ENCODE measurements around the gene GNAS.

Gene GNAS

DNA sequence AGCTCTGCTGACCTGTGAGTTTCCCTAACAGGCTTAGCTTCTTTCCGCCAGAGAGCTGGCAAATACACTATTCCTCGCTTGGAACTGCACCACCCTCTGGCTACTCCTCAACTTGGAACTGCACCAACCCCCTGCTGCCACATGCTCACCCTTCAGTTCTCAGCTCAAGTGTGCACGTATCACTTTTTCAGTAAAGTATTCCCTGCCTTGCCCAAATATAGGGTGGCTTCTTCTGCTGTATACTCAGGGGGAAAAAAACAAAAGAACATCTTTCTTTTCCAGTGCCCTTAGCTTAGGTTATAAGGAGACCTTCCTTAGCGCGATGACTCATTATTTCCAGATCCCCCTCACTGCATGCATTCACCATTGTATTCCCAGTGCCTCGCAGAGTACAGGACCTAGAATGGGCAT, 23.0 kb upstream of the GNAS start:
- peaks cover 23% of the 10 kb centered on the region for H3K79me2 ChIP-seq (ENCODE audit: low read length)
- TF ChIP-seq EZH2phosphoT487 (IDR thresholded peaks at IDR 0.05; ENCODE audit: low read depth): no peak
- TF ChIP-seq, protein P1, sequence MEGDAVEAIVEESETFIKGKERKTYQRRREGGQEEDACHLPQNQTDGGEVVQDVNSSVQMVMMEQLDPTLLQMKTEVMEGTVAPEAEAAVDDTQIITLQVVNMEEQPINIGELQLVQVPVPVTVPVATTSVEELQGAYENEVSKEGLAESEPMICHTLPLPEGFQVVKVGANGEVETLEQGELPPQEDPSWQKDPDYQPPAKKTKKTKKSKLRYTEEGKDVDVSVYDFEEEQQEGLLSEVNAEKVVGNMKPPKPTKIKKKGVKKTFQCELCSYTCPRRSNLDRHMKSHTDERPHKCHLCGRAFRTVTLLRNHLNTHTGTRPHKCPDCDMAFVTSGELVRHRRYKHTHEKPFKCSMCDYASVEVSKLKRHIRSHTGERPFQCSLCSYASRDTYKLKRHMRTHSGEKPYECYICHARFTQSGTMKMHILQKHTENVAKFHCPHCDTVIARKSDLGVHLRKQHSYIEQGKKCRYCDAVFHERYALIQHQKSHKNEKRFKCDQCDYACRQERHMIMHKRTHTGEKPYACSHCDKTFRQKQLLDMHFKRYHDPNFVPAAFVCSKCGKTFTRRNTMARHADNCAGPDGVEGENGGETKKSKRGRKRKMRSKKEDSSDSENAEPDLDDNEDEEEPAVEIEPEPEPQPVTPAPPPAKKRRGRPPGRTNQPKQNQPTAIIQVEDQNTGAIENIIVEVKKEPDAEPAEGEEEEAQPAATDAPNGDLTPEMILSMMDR (IDR thresholded peaks at IDR 0.05; ENCODE audit: low read depth, low read length): no peak
- H3K27me3 ChIP-seq (ENCODE audit: low read depth, low read length): peaks cover 8% of the 10 kb centered on the region; the same call in 1 of the 2 replicates
- H3K9me3 ChIP-seq (ENCODE audit: insufficient read depth, low read length): no peaks in the 10 kb centered on the region
- no peak overlapping the region for H3K4me2 ChIP-seq (ENCODE audit: low read length)
- no peaks in the 10 kb centered on the region for H3K4me1 ChIP-seq (ENCODE audit: low read length)
- H3K4me3 ChIP-seq (ENCODE audit: low read length): no peak overlapping the region
- no peaks in the 10 kb centered on the region for H3K36me3 ChIP-seq (replicated peaks; ENCODE audit: low read depth, low read length)
- H2AFZ ChIP-seq (ENCODE audit: low read depth, low read length): no peak overlapping the region
- H4K20me1 ChIP-seq (ENCODE audit: insufficient read depth, low read length): no peaks in the 10 kb centered on the region
- H3K27ac ChIP-seq (ENCODE audit: low read length): no peak overlapping the region
- no peak overlapping the region for H3K9ac ChIP-seq (ENCODE audit: low read length)

DNA sequence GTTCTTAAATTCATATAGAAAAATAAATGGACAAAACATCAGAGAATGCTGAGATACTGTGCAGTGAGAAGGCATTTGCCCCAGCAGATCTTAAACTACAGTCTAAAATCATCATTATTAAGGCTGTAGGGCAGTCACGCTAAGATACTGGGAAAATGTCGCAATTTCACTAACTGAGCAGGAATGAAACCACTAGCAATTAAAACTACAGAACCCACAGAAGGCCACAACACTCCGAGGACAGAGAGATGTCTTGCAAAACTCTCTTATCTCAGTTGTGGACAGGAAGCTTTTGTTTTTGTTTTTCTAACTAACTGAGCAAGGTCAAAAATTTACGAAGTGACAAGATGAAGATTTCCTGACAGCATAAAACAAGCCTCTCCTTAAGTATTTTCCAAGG, 20.1 kb upstream of the GNAS start:
- Histone ChIP-seq H3K36me3 (replicated peaks; ENCODE audit: low read depth, low read length) (no peaks in the 10 kb centered on the region), H3K9me3 (ENCODE audit: insufficient read depth, low read length) (no peaks in the 10 kb centered on the region), H3K27me3 (ENCODE audit: low read depth, low read length) (peaks cover 17% of the 10 kb centered on the region; the same call in 1 of the 2 replicates), H3K9ac (ENCODE audit: low read length) (no peak overlapping the region), H4K20me1 (ENCODE audit: insufficient read depth, low read length) (no peaks in the 10 kb centered on the region), H3K4me2 (ENCODE audit: low read length) (no peak overlapping the region), H3K4me3 (ENCODE audit: low read length) (no peak overlapping the region), H2AFZ (ENCODE audit: low read depth, low read length) (no peak overlapping the region), H3K79me2 (ENCODE audit: low read length) (peaks cover 23% of the 10 kb centered on the region), H3K4me1 (ENCODE audit: low read length) (no peaks in the 10 kb centered on the region), H3K27ac (ENCODE audit: low read length) (no peak overlapping the region)
- TF ChIP-seq, protein P1 (IDR thresholded peaks at IDR 0.05; ENCODE audit: low read depth, low read length): no peak

DNA sequence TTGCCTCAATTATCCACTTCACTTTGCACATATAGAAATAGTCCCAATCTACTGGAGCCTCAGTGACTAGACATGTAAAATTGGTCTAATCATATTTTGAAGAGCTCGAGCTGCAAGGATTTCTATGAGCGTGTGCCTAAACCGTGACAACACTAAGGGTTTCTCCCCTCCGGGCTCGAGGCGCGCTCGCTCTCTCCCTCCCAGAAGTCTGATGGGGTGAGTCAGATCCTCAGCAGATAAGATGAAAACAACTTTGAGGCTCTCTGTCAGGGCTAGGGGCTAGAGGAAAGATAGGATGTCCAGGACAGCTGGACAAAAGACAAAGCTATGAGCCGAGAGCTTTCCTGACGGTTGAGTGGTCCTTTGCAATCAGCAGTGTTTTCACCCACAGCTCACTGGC, 18.6 kb upstream of the GNAS start:
- H3K36me3 ChIP-seq (replicated peaks; ENCODE audit: low read depth, low read length): no peaks in the 10 kb centered on the region
- peaks cover 17% of the 10 kb centered on the region for H3K27me3 ChIP-seq (ENCODE audit: low read depth, low read length)
- H3K79me2 ChIP-seq (ENCODE audit: low read length): peaks cover 23% of the 10 kb centered on the region
- H3K9me3 ChIP-seq (ENCODE audit: insufficient read depth, low read length): no peaks in the 10 kb centered on the region
- no peaks in the 10 kb centered on the region for H3K4me1 ChIP-seq (ENCODE audit: low read length)
- H3K27ac ChIP-seq (ENCODE audit: low read length): no peak overlapping the region
- no peak overlapping the region for H3K9ac ChIP-seq (ENCODE audit: low read length)
- no peak overlapping the region for H2AFZ ChIP-seq (ENCODE audit: low read depth, low read length)
- TF ChIP-seq, protein P1 (IDR thresholded peaks at IDR 0.05; ENCODE audit: low read depth, low read length): no peak
- TF ChIP-seq EZH2phosphoT487 (IDR thresholded peaks at IDR 0.05; ENCODE audit: low read depth): no peak
- H4K20me1 ChIP-seq (ENCODE audit: insufficient read depth, low read length): no peaks in the 10 kb centered on the region; the same call in 1 of the 2 replicates
- no peak overlapping the region for H3K4me3 ChIP-seq (ENCODE audit: low read length)
- no peak overlapping the region for H3K4me2 ChIP-seq (ENCODE audit: low read length)

DNA sequence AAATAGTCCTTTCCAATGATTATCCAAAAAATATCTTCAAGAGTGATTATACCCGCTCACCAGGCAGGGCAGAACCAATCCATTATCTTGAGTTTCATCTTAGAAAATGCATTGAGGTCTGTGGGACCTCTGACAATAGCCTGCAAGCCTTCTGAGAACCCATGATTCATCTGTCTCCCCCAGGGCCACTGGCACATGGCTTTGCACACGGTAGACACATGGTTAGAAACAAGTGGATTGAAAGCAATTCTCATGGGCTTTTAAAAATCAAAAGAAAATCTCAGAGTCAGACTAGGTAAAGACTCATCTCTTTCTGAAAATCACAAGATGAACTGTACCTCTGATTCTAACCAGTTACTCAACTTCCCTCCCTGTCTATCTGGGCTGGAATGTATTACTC, 17.3 kb upstream of the GNAS start:
- H3K79me2 ChIP-seq (ENCODE audit: low read length): peaks cover 15% of the 10 kb centered on the region
- H3K27ac ChIP-seq (ENCODE audit: low read length): no peak overlapping the region
- no peaks in the 10 kb centered on the region for H3K4me1 ChIP-seq (ENCODE audit: low read length)
- peaks cover 17% of the 10 kb centered on the region for H3K27me3 ChIP-seq (ENCODE audit: low read depth, low read length)
- H2AFZ ChIP-seq (ENCODE audit: low read depth, low read length): no peak overlapping the region
- H3K9ac ChIP-seq (ENCODE audit: low read length): no peak overlapping the region
- TF ChIP-seq, protein P1 (IDR thresholded peaks at IDR 0.05; ENCODE audit: low read depth, low read length): no peak
- TF ChIP-seq EZH2phosphoT487 (IDR thresholded peaks at IDR 0.05; ENCODE audit: low read depth): no peak
- H3K4me2 ChIP-seq (ENCODE audit: low read length): no peak overlapping the region
- H3K36me3 ChIP-seq (replicated peaks; ENCODE audit: low read depth, low read length): no peaks in the 10 kb centered on the region
- H4K20me1 ChIP-seq (ENCODE audit: insufficient read depth, low read length): no peaks in the 10 kb centered on the region; the same call in 1 of the 2 replicates
- no peaks in the 10 kb centered on the region for H3K9me3 ChIP-seq (ENCODE audit: insufficient read depth, low read length)
- H3K4me3 ChIP-seq (ENCODE audit: low read length): no peak overlapping the region
